HG02588 (cell line): Measurements from ENCODE around the gene ALOX15B.
"Not testable (repeated sequence)": the region's sequence is repeated elsewhere in the genome, so short reads cannot be mapped to it uniquely, and the experiment has no call there.

Experiments
- ATAC-seq: cut with Tn5 transposase; IDR thresholded peaks from one replicate; pipeline ENCODE4 v1.9.1; 2021; ENCODE audit warnings: mild to moderate bottlenecking, moderate library complexity; ENCODE audit not compliant: unreplicated experiment

The ALOX15B gene

DNA sequence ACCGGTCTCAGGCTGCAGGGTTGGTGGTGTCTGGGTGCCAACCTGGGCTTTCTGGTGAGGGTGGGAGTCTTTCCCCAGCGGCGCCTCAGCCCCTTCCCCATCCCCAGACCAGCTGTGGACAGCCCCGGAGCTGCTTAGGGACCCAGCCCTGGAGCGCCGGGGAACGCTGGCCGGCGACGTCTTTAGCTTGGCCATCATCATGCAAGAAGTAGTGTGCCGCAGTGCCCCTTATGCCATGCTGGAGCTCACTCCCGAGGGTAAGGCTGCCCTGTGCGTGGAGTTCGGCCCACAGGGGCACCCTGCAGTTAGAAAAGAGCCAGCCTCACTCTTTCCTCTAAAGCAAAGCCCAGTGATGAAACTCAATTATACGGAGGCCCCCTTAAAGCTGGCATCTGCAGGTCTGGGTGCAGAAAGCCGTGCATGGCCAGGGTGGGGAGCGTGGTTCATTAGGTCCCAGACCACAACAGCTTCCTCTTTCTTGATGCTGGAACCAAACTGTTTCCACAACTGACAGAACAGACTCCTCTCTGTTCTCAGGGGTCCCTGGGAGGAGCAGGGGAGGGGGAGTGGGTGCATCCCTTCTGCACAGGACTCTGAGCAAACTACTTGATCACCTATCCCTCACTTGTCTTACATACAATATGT lies 25.7 kb upstream of the ALOX15B start:
- ATAC-seq, result no peak

DNA sequence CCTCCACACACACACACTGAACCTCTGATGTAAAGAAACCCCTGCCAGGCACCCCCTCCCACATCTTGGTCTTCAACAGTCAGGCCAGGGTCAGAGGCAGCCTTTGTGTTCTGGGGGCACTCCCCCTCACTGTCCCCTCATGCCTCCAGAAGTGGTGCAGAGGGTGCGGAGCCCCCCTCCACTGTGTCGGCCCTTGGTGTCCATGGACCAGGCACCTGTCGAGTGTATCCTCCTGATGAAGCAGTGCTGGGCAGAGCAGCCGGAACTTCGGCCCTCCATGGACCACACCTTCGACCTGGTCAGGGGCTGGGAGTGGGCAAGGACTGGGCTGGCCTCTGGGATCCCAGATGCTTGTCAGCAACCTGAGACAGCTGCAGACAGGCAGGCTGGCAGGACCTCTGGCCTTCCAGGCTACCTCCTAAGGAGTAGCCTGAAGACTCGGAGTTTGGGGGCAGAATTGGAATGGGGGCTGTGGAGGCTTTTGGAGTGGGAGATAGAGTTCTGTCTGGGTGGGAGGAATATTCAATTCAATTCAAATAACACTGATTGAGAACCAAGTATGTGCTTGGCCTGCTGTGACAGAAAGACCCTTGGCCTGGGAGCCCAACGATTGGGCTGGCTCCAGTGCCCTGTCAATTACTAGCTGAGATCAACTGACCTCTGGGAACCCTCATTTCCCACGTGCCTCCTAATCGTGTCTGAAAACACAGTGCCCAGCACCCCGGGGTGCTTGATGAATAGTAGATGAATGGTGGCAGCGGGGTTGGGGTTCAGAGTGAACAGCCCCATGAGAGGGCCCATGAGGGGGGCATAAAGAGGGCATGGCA lies 24.9 kb upstream of the ALOX15B start:
- no peak for ATAC-seq

DNA sequence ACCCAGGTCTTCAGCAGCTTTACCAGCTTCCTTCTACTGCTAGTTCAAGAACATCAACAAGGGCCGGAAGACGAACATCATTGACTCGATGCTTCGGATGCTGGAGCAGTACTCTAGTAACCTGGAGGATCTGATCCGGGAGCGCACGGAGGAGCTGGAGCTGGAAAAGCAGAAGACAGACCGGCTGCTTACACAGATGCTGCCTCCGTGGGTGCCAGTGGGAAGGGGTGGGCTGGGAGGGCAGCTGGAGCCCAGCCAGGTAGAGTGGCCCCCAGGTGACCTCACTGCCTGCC lies 24.4 kb upstream of the ALOX15B start:
- ATAC-seq, result no peak

DNA sequence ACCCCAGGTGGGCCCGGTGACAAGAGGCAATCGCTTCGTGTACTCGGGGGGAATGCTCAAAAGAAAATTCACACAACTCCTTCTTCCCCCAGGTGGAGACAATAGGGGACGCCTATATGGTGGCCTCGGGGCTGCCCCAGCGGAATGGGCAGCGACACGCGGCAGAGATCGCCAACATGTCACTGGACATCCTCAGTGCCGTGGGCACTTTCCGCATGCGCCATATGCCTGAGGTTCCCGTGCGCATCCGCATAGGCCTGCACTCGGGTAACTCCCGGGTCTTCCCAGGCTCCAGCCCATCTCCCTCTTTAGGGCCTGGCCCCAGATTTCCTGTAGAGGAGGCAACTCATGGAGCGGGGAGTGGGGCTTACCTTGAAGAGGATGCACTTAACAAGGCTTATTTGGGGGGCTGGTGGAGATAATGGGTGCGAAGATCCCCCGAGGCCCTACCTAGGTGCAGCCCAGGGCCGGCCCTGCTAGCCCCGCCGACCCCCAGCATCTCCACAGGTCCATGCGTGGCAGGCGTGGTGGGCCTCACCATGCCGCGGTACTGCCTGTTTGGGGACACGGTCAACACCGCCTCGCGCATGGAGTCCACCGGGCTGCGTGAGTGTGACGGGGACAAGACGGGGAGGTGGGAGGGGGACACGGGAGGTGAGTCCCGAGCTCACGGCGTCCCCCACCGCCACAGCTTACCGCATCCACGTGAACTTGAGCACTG lies 23.5 kb upstream of the ALOX15B start:
- ATAC-seq, result no peak

DNA sequence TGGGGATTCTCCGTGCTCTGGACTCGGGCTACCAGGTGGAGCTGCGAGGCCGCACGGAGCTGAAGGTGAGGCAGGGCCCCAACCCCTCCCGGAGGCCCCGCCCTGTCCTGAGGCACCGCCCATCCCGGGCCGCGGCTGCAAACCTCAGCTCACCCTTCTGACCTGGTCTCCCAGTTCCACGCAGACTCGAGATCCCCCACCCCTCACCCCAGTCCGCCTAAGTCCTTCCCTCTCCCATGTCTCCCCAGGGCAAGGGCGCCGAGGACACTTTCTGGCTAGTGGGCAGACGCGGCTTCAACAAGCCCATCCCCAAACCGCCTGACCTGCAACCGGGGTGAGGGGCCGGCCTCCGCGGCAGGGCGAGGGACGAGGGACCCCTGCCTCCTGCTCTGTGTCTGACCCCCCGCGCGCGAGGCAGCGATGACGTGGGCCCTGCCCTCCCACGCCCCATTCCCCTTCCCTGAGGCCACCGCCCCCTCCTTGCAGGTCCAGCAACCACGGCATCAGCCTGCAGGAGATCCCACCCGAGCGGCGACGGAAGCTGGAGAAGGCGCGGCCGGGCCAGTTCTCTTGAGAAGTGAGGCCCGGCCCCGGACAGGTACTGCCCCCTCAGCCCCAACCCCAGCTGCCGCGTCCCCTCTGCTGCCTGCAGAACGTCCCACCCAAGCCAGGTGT lies 22.8 kb upstream of the ALOX15B start:
- ATAC-seq, result no peak

DNA sequence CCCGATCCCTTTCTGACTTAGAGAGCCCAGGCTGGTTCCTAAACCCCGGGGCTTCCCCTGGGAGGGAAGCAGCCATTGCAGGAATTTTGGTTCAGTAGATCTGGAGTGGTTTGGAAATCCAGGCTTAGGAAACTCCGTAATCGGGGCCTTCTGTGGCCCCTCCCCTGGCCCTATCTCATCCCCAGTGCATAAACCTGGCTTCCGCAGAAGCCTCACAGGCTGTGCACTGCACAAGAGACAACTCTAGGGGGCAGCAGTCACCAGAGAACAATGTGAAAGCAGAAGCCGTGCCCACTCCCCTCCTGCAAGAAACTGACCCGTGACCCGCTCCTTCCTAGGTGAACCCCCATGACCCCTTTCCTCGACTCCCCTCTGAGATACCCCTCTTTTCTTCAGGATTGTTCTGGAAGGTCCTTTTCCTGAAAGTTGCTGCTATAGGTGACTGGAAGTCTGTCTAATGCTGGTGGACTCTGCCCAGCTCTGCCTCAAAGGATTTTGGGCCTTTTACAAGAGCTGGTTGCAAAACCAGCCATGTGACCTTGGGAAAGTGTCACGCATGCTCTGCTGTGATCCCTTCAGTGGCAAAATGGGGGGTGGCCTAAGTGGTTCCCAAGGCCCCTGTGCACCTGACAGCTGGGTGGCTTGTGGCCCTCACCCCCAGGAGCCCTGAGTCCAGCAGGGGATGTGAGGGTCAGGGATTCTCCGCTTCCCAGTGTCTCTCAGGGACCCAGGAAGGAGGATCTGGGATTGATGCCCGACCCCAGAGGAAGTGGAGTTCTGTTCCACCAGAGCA lies 22.0 kb upstream of the ALOX15B start:
- no peak for ATAC-seq

DNA sequence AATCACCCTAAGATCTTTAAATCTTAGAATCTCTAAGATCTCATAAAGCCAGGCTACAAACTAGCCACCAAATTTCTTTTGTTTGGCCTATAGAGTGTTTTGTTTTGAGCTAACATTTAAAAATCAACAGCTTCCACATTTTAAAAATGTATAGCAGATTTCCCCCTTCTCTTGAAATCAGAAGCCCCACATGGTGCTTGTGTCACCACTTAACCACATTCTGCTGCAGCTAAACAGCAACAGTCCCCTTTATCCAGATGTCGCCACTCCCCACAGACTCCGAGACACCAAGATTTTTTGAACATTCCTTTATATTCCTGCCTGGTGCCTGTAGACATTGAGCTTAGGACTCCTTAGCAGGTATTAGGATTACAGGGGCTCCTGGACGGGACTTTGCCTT lies 20.4 kb upstream of the ALOX15B start:
- no peak for ATAC-seq

DNA sequence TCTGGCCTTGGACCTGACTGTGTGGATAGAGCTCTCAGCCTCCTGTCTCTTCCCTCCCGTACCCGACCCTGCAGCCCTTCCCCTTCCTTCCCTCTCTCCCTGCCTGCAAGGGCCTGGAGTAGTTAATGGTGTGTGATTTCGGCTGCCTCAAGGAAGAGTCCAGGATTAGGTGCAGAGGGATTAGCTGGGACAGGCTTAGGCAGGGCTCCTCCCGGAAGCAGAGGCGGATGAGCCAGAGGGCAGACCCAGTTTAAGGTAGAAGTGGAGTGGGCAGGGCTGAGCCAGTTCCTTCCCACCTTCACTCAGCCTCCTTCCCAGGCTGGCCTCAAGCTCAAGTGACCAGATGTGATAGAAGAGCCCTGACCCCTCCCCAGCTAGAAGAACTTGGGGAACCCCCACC lies 19.7 kb upstream of the ALOX15B start:
- no peak for ATAC-seq

DNA sequence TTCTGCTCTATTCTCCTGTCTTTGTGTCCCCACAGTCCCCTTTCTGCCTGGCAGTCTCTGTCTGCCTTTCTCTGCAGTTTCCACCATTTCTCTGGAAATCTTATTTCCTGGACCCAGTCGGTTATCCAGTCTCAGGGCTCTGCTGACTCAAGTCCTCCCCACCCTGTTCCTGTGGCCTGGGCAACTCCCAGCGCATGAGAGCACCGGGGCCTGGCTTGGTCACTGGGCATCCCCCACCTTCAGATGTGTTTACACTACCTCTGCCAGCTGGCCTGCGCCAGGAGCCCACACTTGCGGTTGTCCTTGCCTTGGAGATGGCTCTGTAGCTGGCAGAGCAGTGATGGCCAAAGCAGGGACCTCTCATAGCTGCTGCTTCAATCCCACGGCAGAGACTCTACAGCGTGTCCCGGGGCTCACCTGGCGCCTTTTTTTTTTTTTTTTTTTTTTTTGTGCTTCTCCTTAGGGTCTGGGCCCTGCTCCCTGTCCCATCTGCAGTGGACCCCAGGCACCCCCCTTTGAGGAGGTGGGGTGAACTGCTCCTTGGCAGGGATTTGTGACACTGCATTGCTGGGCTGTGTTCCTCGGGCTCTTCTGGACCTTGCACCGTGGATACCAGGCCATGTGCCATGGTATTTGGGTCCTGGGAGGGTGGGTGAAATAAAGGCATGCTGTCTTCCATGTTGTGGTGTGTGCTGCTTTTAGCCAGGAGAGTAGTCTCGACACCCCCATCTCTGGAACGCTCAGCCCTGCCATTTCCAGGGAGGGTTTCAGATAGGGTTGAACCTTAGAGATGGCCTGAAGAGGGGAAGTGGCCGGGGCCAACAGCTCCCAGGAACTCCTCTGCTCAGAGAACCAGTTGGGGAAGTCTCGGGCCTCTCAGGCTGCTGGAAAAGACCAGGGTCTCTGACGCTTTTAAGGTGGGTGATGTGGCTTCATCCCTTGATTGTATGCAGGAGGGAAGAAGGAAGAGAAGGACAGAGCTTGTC lies 18.9 kb upstream of the ALOX15B start:
- ATAC-seq, result no peak

DNA sequence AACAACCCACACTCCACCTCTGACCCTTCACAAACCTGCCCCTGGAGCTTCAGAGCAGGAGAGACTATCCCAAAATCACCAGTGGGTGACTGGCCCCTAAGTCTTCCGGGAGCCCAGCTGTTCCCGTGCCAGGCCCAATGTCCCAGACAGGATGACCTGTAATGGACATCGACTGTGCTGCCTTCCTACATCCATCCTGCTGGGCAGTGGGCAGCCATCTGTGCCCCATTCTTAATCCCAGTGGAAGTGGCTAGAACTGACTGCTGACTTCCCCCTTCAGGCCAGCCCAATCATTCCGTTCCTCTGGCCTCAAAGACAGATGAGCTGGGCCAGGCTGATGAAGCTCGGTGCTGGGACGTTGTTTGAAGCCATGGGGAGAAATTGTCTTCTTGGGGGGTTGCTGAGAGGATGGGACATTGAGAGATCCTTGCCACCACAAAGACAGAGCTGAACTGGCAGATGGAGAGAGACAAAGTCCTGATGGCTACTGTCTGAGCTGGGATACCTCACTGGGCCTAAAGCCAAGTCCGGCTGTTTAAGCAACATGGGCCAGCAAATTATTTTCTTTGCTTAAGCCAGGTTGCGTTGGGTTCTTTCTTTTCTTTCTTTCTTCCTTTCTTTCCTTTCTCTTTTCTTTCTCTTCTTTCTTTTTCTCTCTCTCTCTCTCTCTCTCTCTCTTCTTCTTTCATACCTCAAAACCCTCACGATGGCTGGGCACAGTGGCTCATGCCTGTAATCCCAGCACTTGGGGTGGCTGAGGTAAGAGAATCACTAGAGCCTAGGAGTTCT lies 17.9 kb upstream of the ALOX15B start:
- ATAC-seq, result no peak

DNA sequence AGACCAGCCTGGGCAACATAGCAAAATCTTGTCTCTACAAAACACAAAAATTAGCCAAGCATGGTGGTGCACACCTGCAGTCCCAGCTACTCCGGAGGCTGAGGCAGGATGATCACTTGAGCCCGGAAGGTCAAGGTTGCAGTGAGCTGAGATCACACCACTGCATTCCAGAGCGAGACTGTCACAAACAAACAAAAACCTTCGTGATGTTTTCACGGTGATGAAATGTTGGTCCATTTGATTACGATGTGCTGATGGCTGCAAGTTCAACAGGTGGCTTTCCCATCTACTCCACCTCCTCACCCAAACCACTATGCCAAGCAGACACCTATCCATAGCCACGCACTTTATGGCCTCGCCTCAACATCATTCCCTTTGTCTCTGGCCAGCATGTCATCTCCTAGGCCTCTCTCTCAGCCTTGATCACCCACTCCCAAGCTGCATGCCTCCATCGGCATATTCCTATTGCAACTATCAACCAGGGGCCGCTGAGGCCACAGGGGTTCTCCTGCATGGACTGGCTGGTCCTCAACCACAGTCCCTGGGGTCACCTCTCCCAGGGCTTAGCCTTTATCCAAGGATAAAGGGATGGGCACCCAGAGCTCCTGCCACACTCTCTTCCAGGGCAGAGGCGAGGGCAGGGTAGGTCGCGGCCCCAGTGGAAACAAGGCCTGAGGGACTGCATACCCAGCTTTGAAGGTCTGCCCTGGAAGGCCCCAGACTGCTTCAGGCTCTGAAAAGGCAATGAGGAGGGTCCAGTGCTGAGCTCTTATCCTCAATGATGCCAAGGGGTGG lies 17.1 kb upstream of the ALOX15B start:
- ATAC-seq, result no peak

DNA sequence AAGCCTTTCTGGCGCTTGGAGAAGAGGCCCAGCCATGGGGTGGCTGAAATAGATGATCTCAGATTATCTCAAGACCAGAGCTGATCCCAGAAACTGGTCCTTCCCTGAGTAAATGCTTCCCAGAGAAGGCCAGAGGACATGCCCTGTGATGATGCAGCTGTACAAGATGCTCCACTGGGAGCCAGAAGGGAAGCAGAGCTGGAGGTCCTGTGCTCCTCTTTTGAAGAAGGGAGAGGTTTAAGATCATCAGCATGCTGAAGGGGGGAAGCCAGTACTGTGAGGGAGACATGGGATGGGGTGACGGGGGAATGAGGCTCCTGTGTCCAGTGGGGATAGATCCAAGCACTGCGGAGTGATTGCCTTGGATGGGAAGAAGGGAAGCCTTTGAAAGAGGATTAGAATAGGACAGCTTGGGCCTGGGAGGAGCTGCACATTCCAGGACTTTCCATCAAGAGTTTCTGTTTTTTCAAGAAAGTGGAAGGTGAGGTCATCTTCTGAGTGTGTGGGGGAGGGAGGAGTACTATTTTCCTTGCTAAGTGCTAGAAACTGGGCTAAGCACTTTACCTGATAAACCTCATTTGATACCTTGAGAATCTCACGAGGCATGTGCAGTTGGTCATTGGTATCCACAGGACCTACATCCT lies 16.4 kb upstream of the ALOX15B start:
- ATAC-seq, result no peak

DNA sequence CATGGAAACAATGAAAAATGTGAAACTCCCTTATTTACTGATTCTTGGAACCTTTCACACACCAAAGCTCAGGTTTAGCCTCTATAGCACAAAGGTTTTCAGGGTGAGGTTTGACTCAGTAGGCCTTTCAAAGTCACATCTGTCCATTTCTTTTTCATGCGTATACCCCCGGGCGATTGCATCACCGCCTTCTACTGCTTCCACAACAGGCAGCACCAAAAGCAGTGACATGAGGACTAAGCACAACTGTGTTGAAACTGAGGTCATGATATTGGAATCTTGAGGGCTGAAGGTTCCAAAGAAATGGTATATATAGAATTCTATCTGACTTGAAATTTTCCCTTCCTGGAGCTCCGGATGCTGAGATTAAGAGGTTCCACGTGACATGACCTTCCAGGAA lies 14.7 kb upstream of the ALOX15B start:
- ATAC-seq, result not testable (repeated sequence)

DNA sequence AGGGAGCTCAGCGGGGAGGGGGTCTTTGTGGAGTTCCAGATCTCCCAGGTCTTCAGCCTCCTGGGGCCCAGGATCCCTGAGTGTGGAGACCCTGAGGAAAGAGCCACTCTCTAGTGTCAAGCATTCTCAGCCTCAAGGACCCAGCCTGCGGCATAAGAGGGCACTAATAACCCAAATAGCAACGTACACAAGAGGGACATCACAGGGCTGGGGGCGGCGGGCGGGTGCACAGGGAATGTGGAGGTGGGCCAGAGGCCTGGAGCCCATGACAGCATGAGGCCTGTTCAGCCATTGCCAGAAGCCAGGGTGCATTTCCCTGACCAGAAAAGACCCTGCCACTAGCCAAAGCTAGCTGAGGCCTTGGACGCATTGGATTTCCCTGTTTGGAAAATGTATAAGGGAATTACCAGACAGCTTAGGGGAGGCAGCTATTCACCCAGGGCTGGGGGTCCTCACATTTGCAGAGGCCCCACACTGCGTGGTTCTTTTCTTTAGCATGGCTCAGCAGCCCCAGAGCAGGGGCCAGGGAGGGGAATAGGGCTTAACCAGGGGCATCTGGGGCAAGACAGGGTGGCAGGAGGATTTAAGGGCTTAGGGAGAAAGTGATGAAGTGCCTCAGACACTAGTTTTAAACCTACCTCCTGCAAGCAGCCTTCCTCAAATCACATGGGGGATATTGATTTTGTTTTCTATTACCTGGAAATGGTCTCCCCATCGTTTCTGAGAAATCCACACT lies 13.5 kb upstream of the ALOX15B start:
- no peak for ATAC-seq

DNA sequence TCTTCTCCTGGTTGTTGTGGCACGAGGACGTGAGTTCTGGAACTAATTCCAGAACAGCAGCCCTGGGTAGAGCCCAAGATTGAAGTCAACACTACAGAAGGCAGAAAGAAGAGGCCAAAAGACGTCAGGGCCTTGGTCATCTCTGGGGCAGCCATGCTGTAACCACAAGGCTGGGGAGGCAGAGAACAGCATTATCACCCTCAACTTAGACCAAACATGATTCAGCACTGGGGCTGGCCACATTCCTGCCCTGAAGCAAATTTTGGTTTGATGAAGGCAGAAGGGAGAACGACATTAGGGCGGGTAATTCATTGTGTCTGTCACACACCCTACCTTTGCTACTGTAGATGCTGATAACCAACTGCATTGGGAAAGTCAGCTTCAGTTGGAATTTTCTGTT lies 9.7 kb upstream of the ALOX15B start:
- no peak for ATAC-seq

DNA sequence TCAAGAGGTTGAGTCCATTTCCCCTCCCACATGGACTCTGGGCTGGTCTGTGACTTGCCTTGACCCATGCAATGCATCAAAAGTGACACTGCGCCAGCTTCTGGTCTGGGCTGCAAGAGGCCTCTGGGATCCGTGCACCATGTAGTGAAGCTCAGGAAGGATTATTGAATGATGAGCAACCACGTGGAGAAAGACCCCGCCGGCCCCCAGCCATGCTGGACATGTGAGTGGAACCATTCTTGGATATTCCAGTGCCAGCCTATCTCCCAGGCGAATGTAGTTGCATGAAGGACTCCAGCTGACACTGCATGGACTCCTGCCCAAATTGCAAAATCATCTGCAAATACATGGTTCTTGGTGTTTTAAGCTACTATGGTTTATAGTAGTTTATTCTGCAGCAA lies 7.6 kb upstream of the ALOX15B start:
- no peak for ATAC-seq

DNA sequence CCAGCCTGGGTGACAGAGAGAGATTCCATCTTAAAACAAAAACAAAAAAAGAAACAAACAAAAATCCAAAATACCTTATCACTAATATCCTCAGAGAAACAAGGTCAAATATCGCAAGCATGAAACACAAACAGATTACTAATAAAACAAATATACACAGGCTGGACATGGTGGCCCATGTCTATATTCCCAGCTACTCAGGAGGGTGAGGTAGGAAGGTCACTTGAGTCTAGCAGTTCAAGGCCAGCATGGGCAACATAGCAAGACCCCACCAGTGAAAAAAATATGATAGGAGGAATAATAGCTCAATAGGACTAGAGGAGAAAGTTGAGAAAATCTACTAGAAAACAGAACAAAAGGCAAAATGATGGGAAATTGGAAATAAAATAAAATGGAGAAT lies 6.9 kb upstream of the ALOX15B start:
- ATAC-seq, result no peak
